Common myeloid progenitor, CD34-positive (primary cell): ENCODE results near the gene C9.
"Not testable (repeated sequence)": the region's sequence is repeated elsewhere in the genome, so short reads cannot be mapped to it uniquely, and the experiment has no call there.

Source experiments
- CTCF ChIA-PET: fragments of 350-600 bp; sonication (Branson Sonifier 250); formaldehyde crosslinking; loops from one replicate; lab custom pipeline; 2021; ENCODE audit warnings: antibody characterized with exemption; lab: Charles Lee
- POLR2A ChIA-PET: fragments of 350-600 bp; sonication (Branson Sonifier 250); formaldehyde crosslinking; loops from one replicate; lab custom pipeline; 2021; ENCODE audit warnings: antibody characterized with exemption; lab: Charles Lee
- DNase-seq, 3 donors: peaks; one replicate each; pipeline versions ENCODE4 v3.0.0 to v3.0.0-alpha.2; 2013
- H3K27ac ChIP-seq, 2 experiments: 1 replicate in 1 of 2; 2 replicates in 1 of 2; pipeline ENCODE4 v1.7.0; 2013; ENCODE audit warnings: inconsistent platforms in 2 of 2, low read length in 2 of 2, mild to moderate bottlenecking in 2 of 2, low read depth in 1 of 2, moderate library complexity in 1 of 2; ENCODE audit not compliant: severe bottlenecking in 2 of 2, insufficient read depth in 1 of 2, poor library complexity in 1 of 2
- H3K27me3 ChIP-seq, 5 experiments: replicated peaks in 2 of 5; 1 replicate in 3 of 5; 2 replicates in 2 of 5; pipeline versions ENCODE4 v1.6.1 to v1.7.0; 2013; ENCODE audit warnings: low read length in 4 of 5, mild to moderate bottlenecking in 2 of 5, moderate library complexity in 2 of 5, inconsistent platforms in 1 of 5; ENCODE audit not compliant: insufficient read depth in 5 of 5, control insufficient read depth in 4 of 5
- H3K36me3 ChIP-seq, 4 experiments: 1 replicate in 2 of 4; 2 replicates in 2 of 4; pipeline versions ENCODE4 v1.6.1 to v1.7.0; 2013; ENCODE audit warnings: low read length in 3 of 4, control low read depth in 1 of 4, mild to moderate bottlenecking in 1 of 4; ENCODE audit not compliant: control insufficient read depth in 4 of 4, insufficient read depth in 4 of 4
- H3K4me1 ChIP-seq, 4 experiments: 1 replicate in 3 of 4; 2 replicates in 1 of 4; pipeline versions ENCODE4 v1.6.1 to v1.7.1; 2013; ENCODE audit warnings: low read length in 3 of 4, mild to moderate bottlenecking in 3 of 4, control low read depth in 1 of 4, inconsistent platforms in 1 of 4, moderate library complexity in 1 of 4; ENCODE audit not compliant: control insufficient read depth in 4 of 4, insufficient read depth in 4 of 4; ENCODE audit errors: control extremely low read depth in 1 of 4
- H3K4me3 ChIP-seq, 7 experiments: 1 replicate in 4 of 7; 2 replicates in 3 of 7; pipeline versions ENCODE4 v1.5.1 to v1.7.0; 2013; ENCODE audit warnings: mild to moderate bottlenecking in 7 of 7, low read length in 6 of 7, moderate library complexity in 6 of 7, inconsistent platforms in 2 of 7, low read depth in 2 of 7, control low read depth in 1 of 7; ENCODE audit not compliant: insufficient read depth in 4 of 7, control insufficient read depth in 1 of 7; ENCODE audit errors: extremely low read depth in 1 of 7
- H3K9me3 ChIP-seq, 5 experiments: 1 replicate in 4 of 5; 2 replicates in 1 of 5; pipeline versions ENCODE4 v1.6.1 to v1.7.1; 2013; ENCODE audit warnings: low read length in 4 of 5, mild to moderate bottlenecking in 2 of 5, inconsistent platforms in 1 of 5, low read depth in 1 of 5, moderate library complexity in 1 of 5; ENCODE audit not compliant: control insufficient read depth in 4 of 5, insufficient read depth in 2 of 5; ENCODE audit errors: control extremely low read depth in 1 of 5
- WGBS: methylation state at CpG from one replicate; pipeline ENCODE4 v1.1.5; 2013; ENCODE audit not compliant: insufficient coverage; 5-methylcytosine and 5-hydroxymethylcytosine counted together

C9 gene

DNA sequence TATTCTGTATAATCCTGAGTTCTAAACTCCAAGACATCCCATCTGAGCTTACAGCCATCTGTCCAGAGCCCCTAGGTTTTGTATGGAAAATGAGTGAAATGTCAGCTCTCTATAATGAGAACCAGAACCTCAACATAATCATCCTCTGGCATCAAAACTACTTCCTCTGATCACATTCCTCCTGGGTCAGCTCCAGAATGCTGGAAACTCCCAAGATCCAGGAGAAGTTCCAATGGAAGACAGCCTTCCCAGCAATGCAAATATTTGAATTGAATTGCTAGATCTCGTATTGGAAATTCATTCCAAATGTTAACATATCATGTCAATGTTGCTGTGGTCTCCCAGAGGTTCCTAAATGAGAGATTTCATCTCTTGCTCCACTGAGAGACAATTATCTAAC, 23.8 kb downstream of the C9 start:
- ChIA-PET CTCF (no interaction called here), POLR2A (no interaction called here)
- no peaks in the 10 kb centered on the region for H3K36me3 ChIP-seq
- no peaks in the 10 kb centered on the region for H3K4me1 ChIP-seq
- no peaks in the 10 kb centered on the region for H3K27me3 ChIP-seq
- no CpG with 5 or more reads among the region's 1 CpG for WGBS
- H3K9me3 ChIP-seq = no peaks in the 10 kb centered on the region
- no peak overlapping the region for H3K27ac ChIP-seq
- DNase-seq = no peak
- no peak overlapping the region for H3K4me3 ChIP-seq

DNA sequence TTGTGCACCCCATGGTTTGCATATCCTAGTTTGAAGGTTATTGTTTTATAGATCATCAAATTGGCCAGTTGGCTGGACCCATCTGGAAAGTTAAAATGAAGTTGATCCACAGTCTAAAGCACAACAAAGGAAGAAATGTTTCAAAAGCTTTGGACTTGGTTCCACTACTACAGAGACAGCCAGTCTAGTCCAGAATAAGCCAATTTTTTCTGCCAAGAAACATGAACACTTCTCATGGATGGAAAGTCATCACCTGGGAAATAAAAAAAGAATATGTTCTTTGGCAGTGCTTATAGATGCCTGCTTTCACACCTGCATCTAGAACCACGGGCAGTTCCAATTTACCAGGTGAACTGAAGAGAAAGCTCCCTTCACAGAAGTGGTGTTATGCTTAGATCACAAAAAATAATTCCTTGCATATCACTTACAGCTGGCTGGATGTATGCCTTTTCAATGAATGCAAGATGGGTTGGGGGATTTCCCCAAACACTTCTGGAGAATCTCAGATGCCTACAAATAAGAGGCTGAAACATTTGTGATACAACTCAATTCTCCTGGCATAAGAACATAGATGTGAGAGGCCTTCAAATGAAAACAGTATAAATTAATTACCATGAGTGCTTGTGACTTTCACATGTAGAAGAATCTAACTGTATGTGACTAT, 26.9 kb downstream of the C9 start:
- Histone ChIP-seq H3K36me3 (no peaks in the 10 kb centered on the region), H3K4me1 (no peaks in the 10 kb centered on the region), H3K27me3 (no peaks in the 10 kb centered on the region), H3K9me3 (no peaks in the 10 kb centered on the region), H3K4me3 (no peak overlapping the region), H3K27ac (no peak overlapping the region)
- POLR2A ChIA-PET = no interaction called here
- no CpG with 5 or more reads among the region's 1 CpG for WGBS
- CTCF ChIA-PET = no interaction called here
- no peak for DNase-seq

DNA sequence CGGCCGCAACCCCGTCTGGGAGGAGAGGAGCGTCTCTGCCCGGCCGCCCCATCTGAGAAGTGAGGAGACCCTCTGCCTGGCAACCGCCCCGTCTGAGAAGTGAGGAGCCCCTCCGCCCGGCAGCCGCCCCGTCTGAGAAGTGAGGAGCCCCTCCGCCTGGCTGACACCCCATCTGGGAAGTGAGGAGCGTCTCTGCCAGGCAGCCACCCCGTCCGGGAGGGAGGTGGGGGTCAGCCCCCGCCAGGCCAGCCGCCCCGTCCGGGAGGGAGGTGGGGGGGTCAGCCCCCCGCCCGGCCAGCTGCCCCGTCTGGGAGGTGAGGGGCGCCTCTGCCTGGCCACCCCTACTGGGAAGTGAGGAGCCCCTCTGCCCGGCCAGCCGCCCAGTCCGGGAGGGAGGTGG, 30.0 kb downstream of the C9 start:
- CTCF ChIA-PET, H3K4me3 ChIP-seq, POLR2A ChIA-PET, H3K4me1 ChIP-seq, H3K27me3 ChIP-seq, H3K27ac ChIP-seq, DNase-seq, H3K9me3 ChIP-seq, H3K36me3 ChIP-seq: not testable (repeated sequence)
- WGBS = no CpG with 5 or more reads among the region's 27 CpGs

DNA sequence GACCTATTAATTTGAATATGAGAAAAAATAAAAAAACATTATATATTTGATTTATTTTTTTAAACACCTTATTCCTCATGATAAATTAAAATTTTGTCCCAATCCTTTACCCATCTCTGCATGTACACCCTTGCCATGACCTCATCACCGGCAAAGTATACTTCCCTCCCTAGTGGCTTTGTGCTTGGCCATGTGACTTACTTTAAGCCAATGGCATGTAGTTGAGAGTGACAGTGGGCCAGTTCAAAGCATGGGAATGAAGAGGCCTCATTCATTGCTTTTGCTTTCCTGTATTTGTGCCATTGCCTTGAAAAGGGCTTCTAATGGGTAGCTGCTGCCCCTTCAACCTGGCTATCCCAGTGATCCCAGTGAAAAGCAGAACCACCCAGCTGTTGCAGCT, 31.2 kb downstream of the C9 start:
- ChIA-PET POLR2A (no interaction called here), CTCF (no interaction called here)
- Histone ChIP-seq H3K36me3 (no peaks in the 10 kb centered on the region), H3K4me3 (no peak overlapping the region), H3K9me3 (no peaks in the 10 kb centered on the region), H3K27me3 (no peaks in the 10 kb centered on the region), H3K4me1 (no peaks in the 10 kb centered on the region), H3K27ac (no peak overlapping the region)
- 100% methylated on average over 1 of the region's 1 CpG for WGBS
- DNase-seq = no peak

DNA sequence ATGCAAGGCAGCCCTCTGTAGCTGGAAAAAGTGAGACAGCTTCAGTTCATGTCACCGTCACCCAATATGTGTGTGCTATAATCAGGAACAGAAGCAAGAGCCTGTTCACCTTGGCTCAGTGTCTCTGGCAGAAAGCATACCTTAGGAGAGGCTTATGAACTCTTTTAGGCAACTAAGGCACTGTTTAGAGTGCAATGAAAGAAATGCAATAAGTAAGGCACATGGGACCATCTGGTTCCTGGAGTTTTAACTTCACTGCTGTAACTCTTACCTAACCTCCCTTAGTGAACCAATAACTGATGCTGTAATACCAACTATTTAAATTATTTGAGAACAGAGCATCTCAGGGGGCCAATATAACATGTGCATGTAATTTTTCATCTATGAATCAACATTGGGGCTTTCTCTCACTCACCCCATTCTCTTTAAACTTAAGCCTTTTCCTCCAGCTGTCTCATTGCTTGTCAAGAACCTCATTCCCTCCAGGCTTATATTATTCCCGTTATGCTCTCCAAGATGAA, 32.4 kb downstream of the C9 start:
- H3K27ac ChIP-seq = no peak overlapping the region
- POLR2A ChIA-PET = no interaction called here
- H3K27me3 ChIP-seq = peaks cover 0 to 2% (median 0%) of the 10 kb centered on the region in 5 experiments
- H3K36me3 ChIP-seq = no peaks in the 10 kb centered on the region
- DNase-seq = no peak
- CTCF ChIA-PET = no interaction called here
- no peak overlapping the region for H3K4me3 ChIP-seq
- H3K9me3 ChIP-seq = no peaks in the 10 kb centered on the region
- no peaks in the 10 kb centered on the region for H3K4me1 ChIP-seq
- 100% methylated on average over 1 of the region's 2 CpGs for WGBS

DNA sequence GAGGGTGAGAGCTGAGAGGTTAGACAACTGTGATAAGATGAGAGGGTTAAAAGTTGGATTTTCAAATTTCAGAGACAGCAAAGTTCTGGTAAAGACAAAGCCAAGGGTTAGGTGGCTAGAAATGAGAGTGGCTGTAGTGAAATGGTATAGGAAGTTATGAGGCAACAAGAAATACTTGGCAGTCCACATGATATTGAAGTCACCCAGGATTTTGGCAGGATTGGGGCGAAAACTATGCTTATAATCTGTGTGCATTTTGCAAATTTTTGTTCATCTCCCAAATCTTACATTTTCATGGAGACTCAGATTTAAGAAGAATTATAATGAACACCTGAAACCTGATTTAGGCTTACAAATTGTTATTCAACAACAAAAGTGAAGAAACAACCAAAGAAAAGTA, 35.6 kb downstream of the C9 start:
- POLR2A ChIA-PET = no interaction called here
- CTCF ChIA-PET = interaction anchor here (1.5 kb wide), 1 partner anchor 9 kb away, joined by 3 read pairs; no protein-coding TSS in a partner anchor

DNA sequence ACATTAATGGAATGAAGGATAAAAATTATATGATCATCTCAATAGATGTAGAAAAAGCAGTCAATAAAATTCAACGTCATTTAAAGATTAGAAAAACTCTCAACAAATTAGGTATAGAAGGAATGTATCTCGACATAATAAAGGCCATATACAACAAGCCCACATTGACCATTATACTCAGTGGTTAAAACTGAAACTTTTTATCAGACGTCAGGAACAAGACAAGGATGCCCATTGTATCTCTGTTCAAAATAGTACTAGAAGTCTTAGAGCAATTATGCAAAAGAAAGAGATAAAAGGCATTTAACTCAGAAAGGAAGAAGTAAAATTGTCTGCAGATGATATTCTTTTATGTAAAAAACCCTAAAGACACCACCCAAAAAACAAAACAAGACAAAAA, 40.8 kb downstream of the C9 start:
- DNase-seq = no peak
- Histone ChIP-seq H3K27ac (no peak overlapping the region), H3K27me3 (peaks cover 0 to 2% (median 0%) of the 10 kb centered on the region in 5 experiments), H3K9me3 (peaks cover 0 to 12% (median 3%) of the 10 kb centered on the region in 5 experiments), H3K4me3 (no peak overlapping the region), H3K36me3 (no peaks in the 10 kb centered on the region), H3K4me1 (no peaks in the 10 kb centered on the region)
- POLR2A ChIA-PET = no interaction called here
- CTCF ChIA-PET = no interaction called here
- WGBS = 80% methylated on average over 1 of the region's 3 CpGs

More for the DNA sequence above, 35.6 kb downstream of the C9 start:
- Histone ChIP-seq H3K9me3 (peaks cover 0 to 1% (median 0%) of the 10 kb centered on the region in 5 experiments), H3K36me3 (no peaks in the 10 kb centered on the region), H3K27me3 (peaks cover 0 to 2% (median 0%) of the 10 kb centered on the region in 5 experiments), H3K27ac (no peak overlapping the region), H3K4me1 (no peaks in the 10 kb centered on the region), H3K4me3 (no peak overlapping the region)
- no peak for DNase-seq
- no CpG with 5 or more reads among the region's 1 CpG for WGBS
